Thyroid gland (tissue), 4 donors: Measurements from ENCODE around the gene CDC42EP1.

Source experiments
- CTCF ChIP-seq, 6 experiments: fragments of 200-600 bp in 3 of 6; fragments of 450-650 bp in 3 of 6; sonication (generic) in 3 of 6; IDR thresholded peaks; one replicate each; pipeline ENCODE4 v1.5.1; 2016 to 2019; ENCODE audit warnings: antibody characterized with exemption in 6 of 6, mild to moderate bottlenecking in 2 of 6, inconsistent platforms in 1 of 6, moderate library complexity in 1 of 6
- POLR2A ChIP-seq, 2 donors: fragments of 450-650 bp; IDR thresholded peaks; one replicate each; pipeline ENCODE4 v1.6.1; 2017; ENCODE audit warnings: antibody characterized with exemption in 2 of 2, mild to moderate bottlenecking in 2 of 2, moderate library complexity in 1 of 2

DNA sequence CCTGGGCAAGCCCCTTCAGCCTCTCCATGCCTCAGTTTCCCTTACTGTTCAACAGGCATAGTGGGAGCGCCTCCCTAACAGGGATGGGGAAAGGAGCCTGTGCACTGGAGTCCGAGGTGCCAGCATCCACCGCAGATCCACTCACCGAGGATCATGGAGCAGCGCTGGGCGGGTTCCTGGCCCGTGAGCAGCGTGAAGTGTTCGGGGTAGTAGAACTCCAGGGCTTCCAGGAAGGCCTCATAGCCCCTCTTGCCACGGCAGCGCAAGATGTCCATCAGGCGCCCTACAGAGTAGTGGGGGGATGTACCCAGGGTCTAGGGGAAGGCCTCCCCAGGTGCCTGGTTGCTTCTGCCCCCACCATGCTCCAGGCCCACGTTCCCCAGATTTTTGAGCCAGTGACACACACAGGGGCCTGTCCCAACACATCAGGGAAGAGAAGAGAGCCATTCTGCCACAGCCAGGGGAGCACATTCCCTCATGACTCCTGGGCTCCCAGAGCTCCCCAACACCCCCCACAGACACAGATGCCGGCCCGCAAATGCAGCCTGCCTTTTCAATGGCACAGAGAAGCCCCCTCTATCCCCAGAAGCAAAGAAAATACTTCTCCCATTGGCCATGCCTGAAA lies 42.3 kb upstream of the CDC42EP1 start:
- TF ChIP-seq CTCF (IDR thresholded peaks at IDR 0.05): no peak
- TF ChIP-seq POLR2A (IDR thresholded peaks at IDR 0.05): no peak
